NCI-H146 treated with DMSO at 0.1 percent for 48 hours (cell line): ENCODE data around the gene RBMS3.

Experiments
- DNase-seq: peaks from one replicate; lab custom pipeline; 2025; ENCODE audit not compliant: unreplicated experiment; lab: John Stamatoyannopoulos, UW

The RBMS3 gene

DNA sequence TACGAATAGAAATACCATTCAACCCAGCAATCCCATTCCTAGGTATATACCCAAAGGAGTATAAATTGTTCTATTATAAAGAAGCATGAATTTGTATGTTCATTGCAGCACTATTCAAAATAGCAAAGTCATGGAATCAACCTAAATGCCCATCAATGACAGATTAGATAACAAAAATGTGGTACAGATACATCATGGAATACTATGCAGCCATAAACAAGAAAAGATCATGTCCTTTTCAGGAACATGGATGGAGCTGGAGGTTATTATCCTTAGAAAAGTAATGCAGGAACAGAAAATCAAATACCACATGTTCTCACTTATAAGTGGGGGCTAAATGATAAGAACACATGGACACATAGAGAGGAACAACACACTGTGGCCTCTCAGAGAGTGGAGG is 571.9 kb downstream of the RBMS3 start:
- no peak for DNase-seq

DNA sequence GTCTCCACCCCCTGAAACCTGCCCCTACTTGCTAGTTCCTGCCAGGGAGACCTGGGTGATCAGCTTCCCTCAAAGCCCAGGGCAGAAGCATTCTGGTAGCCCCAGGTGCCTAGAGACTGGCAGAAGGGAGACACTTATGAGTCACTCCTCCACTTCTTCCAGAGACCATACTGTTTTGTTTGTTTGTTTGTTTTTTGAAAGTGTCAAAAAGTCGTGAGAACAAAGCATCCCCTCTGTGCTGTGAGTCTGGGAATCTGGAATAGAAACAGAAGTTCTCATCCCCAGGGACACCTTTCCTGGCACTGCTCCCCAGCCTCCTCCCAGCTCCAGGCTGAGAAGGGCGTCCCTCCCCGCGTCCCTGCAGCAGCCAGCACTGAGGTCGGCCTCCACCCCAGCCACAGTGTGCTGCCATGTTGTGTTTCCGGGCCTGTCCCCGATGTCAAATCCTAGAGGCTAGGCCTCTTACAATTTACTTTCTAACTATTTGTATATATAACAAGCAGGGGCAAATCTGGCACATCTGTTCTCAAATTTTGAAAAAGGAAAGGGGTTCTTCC is 573.0 kb downstream of the RBMS3 start:
- no peak for DNase-seq

DNA sequence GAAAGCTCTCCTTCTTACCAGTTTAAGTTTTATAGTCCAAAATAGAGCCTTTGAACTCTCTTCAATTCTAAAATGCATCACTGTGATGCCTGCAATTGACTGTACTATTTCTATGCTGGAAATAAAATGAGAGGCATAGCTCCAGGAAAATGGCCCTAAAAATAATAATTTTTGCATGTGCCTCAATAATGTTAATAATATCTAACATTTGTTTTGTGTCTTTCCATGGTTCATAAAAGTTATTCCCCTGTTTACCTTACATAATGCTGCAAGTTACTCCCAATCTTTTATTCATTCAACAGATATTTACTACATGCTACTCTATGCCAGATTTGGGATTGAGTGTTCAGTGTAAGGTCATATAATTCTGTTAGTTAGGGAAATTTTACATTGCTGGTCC is 574.0 kb downstream of the RBMS3 start:
- DNase-seq: no peak

GRCh38 chr3:29859726-29860270 is 578.9 kb downstream of the RBMS3 start:
- DNase-seq: no peak

GRCh38 chr3:29864809-29865208 is 583.9 kb downstream of the RBMS3 start:
- no peak for DNase-seq

GRCh38 chr3:29868543-29869101 is 587.8 kb downstream of the RBMS3 start:
- no peak for DNase-seq

- no peak for DNase-seq
Observed at GRCh38 chr3:29870136-29870535, 589.3 kb downstream of the RBMS3 start.

DNA sequence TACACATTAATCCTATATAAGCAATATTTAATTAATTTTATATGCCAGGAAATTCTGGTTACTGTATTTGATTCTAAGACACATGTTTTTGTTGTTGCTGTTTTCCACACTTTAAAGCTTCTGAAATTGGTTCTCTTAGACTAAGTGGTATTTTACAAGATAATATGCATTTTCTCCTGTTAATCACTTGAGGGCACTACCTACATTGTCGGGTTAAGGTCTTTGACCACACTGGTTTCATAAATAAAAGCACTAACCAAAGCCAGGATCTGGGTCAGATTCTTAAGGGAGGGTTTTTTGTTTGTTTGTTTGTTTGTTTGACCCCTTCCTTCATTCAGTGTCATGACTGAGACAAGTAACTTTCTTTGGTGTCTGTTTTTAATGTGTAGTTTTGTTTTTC is 590.2 kb downstream of the RBMS3 start:
- DNase-seq: no peak

DNA sequence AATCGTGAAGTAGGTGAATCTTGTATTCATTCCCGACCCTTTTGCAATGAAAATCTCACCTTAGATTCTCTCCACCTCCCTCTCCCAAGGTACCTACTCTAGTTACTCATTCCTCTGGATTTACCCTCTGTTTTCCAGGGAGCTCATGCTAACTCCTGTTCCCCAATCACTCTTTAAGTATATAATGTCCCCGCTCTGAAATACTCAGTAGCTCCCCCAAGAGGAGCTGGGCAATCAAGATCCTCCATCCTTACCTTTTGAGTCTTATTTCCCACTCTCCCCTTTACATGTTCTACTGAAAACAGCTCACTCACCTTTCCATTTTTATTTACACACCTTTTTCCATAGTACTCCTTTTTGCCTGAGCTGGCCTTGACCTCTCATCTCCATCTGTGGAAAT is 599.9 kb downstream of the RBMS3 start:
- no peak for DNase-seq

DNA sequence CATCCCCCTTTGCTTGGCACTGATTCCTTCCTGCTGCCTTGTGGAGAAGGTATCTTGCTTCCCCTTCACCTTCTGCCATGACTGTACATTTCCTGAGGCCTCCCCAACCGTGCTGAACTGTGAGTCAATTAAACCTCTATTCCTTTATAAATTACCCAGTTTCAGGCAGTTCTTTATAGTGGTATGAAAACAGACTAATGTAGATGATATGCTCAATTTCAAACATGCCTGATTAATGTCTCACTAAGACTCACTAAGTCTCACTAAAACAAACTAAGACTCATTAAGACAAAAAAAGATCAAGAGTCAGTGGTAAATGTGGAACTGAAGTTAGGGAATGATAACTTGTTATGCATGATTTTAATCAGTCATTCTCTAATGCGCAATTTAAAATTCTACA is 606.6 kb downstream of the RBMS3 start:
- no peak for DNase-seq

DNA sequence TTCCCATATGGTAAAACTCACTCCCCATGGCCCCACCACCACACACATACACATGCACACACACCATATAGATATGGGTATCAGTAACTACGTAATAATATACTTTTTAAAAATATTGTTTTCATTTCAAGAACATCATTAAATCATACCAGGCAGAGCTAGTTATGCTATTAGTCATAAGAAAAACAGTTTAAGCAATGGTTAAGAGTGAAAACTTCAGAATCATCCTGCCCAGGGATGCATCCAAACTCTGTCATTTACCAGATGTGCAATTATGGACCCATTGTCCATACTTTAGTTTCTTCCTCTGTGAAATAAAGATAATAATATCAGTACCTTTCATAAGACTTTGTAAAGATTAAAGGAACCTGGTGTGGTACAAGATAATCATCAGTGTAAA is 608.3 kb downstream of the RBMS3 start:
- no peak for DNase-seq

GRCh38 chr3:29890801-29891200 is 609.9 kb downstream of the RBMS3 start:
- no peak for DNase-seq

DNA sequence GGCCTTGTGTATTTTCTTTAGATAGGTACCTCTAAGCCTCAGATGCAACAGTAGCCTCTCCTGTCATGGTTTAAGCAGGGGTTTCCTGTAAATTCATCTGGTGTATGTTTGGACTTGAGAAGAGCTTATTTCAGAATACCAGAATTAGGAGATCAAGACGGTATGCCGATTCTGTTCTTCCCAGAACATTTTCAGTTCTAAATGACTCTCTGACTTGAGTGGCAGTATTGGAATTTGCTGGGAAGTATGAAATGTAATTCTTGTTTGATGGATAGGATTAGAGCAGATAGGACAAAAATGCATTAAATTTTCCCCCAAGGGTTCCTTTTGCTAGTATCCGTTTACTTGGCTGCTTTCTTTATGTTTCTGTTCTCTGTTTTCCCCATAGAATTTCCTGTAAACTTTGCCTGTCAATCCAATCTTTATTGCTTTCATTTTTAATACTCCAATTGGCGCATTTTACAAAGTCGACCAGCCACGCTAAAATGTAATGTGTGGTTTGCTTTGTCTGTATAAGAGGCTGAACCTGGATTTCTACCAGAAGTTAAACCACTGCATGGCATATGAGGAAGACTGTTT is 612.2 kb downstream of the RBMS3 start:
- DNase-seq: no peak

DNA sequence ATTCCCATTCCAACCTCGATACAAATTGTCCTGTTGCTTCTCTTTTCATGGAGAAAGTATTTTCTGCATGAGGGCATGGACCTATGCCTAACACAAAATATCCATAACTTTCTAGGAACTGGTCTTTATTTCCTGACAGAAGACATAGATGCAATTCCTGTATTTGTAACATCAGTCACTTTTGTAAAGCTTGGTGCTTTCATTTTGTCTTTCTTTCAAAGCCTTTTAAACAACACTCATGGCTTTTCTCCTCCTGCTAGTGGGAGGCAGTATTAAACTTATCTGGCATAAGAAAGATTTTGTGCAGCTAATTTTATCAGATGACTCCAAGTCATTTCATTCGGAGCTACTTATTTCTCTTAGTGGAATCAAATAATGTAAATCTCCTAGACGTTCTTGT is 616.0 kb downstream of the RBMS3 start:
- no peak for DNase-seq

DNA sequence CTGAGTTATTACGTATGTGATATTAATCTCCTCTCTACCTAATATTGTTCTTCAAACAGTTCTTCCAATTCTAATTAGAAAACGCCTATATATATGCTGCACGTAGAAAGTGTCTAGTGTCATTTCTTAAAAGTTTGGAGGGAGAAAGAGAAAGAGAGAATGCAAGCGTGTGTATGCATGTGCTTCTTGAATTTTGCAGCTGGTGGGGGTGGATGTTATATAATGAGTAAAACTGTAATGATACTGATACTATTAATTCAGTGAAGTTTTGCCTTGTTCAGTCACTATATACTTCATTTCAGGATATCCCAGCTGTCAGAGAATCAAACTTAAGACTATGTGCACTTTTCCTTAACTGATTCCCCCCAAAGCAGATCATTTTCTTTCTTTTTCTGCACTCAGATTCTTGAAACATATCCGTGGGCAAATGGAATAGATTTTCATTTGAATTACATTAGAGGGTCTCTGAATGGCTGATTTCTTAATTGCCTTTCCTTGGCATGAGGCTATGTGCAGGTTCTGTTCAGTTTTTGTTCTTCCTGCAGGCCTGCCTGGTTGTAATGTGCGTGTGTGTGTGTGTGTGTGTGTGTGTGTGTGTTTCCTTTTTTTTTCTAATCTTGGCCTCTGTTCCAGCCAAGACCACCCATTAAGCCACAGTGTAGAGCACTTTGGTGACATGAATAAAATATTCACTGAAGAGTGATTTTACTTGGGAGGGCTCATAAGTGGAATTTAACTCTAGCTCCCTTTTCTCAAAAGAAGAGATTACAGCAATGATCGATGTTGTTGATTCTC is 617.5 kb downstream of the RBMS3 start:
- DNase-seq: no peak

- DNase-seq: no peak
Observed at GRCh38 chr3:29899021-29899420, 618.1 kb downstream of the RBMS3 start.

- DNase-seq: no peak
Observed at GRCh38 chr3:29901097-29901496, 620.2 kb downstream of the RBMS3 start.

- DNase-seq: no peak
Observed at GRCh38 chr3:29903600-29903999, 622.7 kb downstream of the RBMS3 start.

DNA sequence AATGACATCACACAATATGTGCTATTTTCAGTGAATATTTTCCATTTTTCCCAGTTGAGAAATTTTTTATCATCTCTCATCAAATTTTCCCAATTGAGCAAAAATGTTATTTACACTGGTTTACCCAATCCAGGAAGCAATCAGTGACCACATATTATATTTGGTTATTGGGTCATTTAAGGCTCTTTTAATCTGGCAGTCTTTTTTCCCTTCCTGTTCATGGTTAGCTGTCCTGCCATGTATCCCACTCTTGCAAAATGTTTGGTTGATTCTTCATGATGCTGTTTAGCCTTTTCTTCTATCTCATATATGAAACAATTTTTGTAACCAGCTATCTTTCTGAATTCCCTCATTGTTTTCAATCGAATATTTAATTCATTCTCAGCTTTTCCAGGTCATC is 626.0 kb downstream of the RBMS3 start:
- DNase-seq: no peak

DNA sequence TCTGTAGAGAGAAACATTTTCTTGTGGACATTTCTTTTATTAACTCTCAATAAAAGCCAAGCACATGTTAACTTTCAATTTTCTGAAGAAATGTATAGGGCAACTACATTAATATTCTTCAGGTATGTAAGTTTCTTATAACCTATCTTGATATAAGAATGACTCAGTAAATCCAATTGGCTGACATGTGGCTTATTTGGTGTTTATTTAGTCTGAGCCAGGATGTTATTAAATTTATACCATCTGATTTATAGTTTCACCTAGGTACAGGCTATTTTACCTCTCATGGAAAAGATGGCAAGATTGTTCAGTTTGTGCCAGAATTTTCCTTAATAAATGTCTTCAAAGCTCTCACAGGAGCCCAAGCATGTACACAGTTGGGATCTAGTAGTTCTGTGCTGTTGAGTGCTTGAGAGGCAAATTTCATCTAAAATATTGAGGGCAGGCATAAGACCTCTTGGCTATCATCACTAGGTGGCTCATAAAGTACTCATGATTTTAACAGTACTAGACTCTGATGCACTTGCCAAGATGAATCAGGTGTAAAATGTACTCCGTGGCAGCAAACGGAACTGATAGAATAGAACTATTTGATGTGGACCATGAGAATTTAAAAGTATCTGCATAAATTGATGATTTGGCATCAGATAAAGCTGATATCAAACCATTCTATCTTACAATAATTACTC is 631.9 kb downstream of the RBMS3 start:
- no peak for DNase-seq

DNA sequence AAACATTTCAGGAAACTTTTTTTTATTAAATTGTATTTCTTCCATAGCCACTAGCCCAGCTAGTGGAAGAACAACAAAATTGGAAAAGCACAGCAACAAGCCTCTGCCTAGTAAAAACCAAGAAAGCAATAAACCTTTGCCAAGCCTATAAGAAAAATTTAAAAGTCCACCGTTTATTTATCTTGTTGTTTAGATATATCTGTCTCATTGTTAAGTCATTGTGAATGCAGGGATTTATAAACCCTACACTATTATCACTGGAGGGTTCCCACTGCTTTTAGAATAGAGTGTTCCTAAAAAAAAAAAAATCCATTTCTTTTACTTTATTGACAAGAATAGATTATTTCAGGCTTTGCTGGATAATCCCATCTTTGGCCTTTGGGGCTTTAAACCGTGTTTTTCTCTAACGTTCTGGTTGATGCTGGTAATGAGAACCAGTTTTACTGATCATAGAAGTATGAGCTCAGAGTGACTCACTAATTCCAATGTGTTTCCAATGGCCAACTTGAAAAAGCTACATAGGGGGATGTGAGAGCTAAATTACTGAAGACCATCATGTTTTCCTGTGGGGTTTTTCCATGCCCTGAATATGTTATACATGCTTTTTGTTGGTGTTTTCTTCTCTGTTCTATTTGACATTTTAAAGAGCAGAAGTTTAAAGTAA is 634.1 kb downstream of the RBMS3 start:
- no peak for DNase-seq
